ENCODE data around the gene HS2ST1. TPM values are rescaled to one million over a fixed set of nuclear protein-coding genes. Genes with fewer than 3 reads are reported as not detected.
A peak's percentile ranks its signal among the peaks of the same experiment; 100 is the strongest.

HS2ST1 gene
- total RNA-seq, 2 donors from 2014 or later = 6.3 to 12.2 TPM

- ATAC-seq = no peak
These were observed 209.2 kb downstream of the HS2ST1 start for GRCh38 chr1:87123610-87124009.

GRCh38 chr1:87126886-87127505 is 212.6 kb downstream of the HS2ST1 start:
- Histone ChIP-seq H3K27ac (no peak overlapping the region), H3K4me1 (peaks cover 1% of the 10 kb centered on the region), H3K4me3 (no peak overlapping the region), H3K36me3 (replicated peaks in 1 of 2; ENCODE audit: insufficient read depth in 1 of 2, low read depth in 2 of 2) (no peaks in the 10 kb centered on the region), H3K27me3 (no peaks in the 10 kb centered on the region), H3K9me3 (no peaks in the 10 kb centered on the region)
- TF ChIP-seq POLR2A (IDR thresholded peaks at IDR 0.05) = no peak
- TF ChIP-seq, protein P1, sequence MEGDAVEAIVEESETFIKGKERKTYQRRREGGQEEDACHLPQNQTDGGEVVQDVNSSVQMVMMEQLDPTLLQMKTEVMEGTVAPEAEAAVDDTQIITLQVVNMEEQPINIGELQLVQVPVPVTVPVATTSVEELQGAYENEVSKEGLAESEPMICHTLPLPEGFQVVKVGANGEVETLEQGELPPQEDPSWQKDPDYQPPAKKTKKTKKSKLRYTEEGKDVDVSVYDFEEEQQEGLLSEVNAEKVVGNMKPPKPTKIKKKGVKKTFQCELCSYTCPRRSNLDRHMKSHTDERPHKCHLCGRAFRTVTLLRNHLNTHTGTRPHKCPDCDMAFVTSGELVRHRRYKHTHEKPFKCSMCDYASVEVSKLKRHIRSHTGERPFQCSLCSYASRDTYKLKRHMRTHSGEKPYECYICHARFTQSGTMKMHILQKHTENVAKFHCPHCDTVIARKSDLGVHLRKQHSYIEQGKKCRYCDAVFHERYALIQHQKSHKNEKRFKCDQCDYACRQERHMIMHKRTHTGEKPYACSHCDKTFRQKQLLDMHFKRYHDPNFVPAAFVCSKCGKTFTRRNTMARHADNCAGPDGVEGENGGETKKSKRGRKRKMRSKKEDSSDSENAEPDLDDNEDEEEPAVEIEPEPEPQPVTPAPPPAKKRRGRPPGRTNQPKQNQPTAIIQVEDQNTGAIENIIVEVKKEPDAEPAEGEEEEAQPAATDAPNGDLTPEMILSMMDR (IDR thresholded peaks at IDR 0.05) = no peak
- 79 to 83% methylated on average over 6 of the region's 6 CpGs for WGBS, 2 donors
- intact Hi-C loops (cut with DNase I) = no loop called here
- ATAC-seq (no peak), DNase-seq (no peak)

More at GRCh38 chr1:87123610-87124009, 209.2 kb downstream of the HS2ST1 start:
- Histone ChIP-seq H3K27me3 (no peaks in the 10 kb centered on the region), H3K4me1 (no peaks in the 10 kb centered on the region), H3K27ac (no peak overlapping the region), H3K4me3 (no peak overlapping the region), H3K36me3 (replicated peaks in 1 of 2; ENCODE audit: insufficient read depth in 1 of 2, low read depth in 2 of 2) (no peaks in the 10 kb centered on the region), H3K9me3 (no peaks in the 10 kb centered on the region)
- DNase-seq = no peak
- 69 to 72% methylated on average over 6 of the region's 6 CpGs for WGBS, 2 donors
- intact Hi-C loops (cut with DNase I) = no loop called here
- TF ChIP-seq, protein P1 (IDR thresholded peaks at IDR 0.05) = no peak
- no peak for TF ChIP-seq POLR2A (IDR thresholded peaks at IDR 0.05)

DNA sequence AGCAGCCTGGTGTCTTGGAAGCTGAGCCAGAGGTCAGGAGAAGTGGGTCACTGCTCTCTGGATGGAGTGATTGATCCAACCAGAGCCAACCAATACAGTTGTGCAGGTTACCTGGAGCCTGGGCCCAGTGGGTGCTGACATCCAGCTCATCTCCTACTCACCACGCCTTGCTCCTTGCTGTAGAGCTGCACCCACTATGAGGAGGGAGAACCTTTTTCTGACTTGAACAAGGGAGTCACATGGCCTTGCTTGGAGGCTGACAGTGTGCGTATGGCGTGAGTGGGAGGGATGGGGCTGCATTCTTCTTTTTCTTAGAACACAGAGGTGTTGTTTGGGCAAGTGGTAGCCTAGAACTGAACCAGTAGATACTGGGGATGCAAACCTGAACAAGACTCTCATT is 213.1 kb downstream of the HS2ST1 start:
- 88 to 89% methylated on average over 2 to 3 of the region's 3 CpGs for WGBS, 2 donors
- DNase-seq (no peak), ATAC-seq (no peak)
- Histone ChIP-seq H3K27me3 (no peaks in the 10 kb centered on the region), H3K27ac (no peak overlapping the region), H3K4me1 (peaks cover 7% of the 10 kb centered on the region), H3K4me3 (no peak overlapping the region), H3K36me3 (replicated peaks in 1 of 2; ENCODE audit: insufficient read depth in 1 of 2, low read depth in 2 of 2) (no peaks in the 10 kb centered on the region), H3K9me3 (no peaks in the 10 kb centered on the region)
- intact Hi-C loops (cut with DNase I) = no loop called here
- TF ChIP-seq, protein P1 (IDR thresholded peaks at IDR 0.05) = no peak
- no peak for TF ChIP-seq POLR2A (IDR thresholded peaks at IDR 0.05)

DNA sequence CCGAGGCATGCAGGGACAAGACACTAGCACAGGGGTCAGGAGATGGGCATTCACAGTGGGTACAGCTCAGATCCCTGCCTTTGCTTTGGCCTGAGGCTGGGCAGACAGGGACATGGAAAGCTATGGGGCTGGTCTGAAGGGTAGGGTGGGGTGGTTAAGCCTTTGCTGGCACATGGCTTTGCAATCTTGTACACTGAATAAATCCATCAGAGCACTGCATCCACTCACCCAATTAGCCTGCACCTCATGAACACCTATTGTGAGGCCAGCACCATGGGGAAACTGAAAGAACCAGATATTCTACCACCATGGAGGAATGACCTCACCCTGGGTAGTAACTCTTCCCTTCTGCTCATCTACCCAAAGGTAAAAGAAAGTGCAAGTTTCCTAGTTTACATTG is 214.6 kb downstream of the HS2ST1 start:
- intact Hi-C loops (cut with DNase I) = no loop called here
- 78% methylated on average over 1 of the region's 1 CpG for WGBS, 2 donors
- ATAC-seq (no peak), DNase-seq (no peak)
- TF ChIP-seq, protein P1 (IDR thresholded peaks at IDR 0.05) = no peak
- no peak for TF ChIP-seq POLR2A (IDR thresholded peaks at IDR 0.05)
- H3K27ac ChIP-seq = no peak overlapping the region
- no peak overlapping the region for H3K4me3 ChIP-seq
- H3K4me1 ChIP-seq = peaks cover 8% of the 10 kb centered on the region
- no peaks in the 10 kb centered on the region for H3K9me3 ChIP-seq
- H3K27me3 ChIP-seq = no peaks in the 10 kb centered on the region
- H3K36me3 ChIP-seq (replicated peaks in 1 of 2; ENCODE audit: insufficient read depth in 1 of 2, low read depth in 2 of 2) = no peaks in the 10 kb centered on the region

DNA sequence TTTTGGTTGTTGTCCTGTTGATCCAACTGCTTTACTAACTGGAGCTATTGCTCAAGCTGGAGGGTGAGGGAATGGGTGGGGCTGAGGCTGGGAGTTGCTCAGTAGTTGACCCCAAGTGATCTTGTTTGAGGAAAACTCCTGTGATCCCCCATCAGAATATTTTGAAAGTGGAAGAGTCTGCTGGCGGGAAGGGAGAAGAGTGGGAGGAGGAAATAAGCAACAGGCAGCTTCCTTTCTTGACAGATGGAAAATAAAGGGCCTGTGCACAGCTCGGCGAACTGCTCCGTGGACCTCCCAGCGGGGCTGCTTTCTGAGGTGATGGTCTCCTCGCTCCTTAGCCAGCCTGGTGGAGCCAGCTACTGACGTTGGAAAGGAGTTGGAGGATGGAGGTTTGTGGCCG is 215.2 kb downstream of the HS2ST1 start:
- 65 to 77% methylated on average over 8 of the region's 8 CpGs for WGBS, 2 donors
- H3K4me3 ChIP-seq = no peak overlapping the region
- peak in 1 of 4 donors; percentile 29 for DNase-seq
- no peak overlapping the region for H3K27ac ChIP-seq
- TF ChIP-seq, protein P1 (IDR thresholded peaks at IDR 0.05) = no peak
- TF ChIP-seq POLR2A (IDR thresholded peaks at IDR 0.05) = no peak
- H3K9me3 ChIP-seq = no peaks in the 10 kb centered on the region
- intact Hi-C loops (cut with DNase I) = no loop called here
- peaks cover 8% of the 10 kb centered on the region for H3K4me1 ChIP-seq
- no peaks in the 10 kb centered on the region for H3K36me3 ChIP-seq (replicated peaks in 1 of 2; ENCODE audit: insufficient read depth in 1 of 2, low read depth in 2 of 2)
- ATAC-seq = no peak
- H3K27me3 ChIP-seq = no peaks in the 10 kb centered on the region

Data from body of pancreas (tissue), 4 donors.